Activated CD8-positive, alpha-beta T cell treated with anti-CD3 and anti-CD28 coated beads for 36 hours (primary cell): ENCODE results near the gene ARHGAP4. TPM values are rescaled to one million over a fixed set of nuclear protein-coding genes. Genes with fewer than 3 reads are reported as not detected.

Source experiments
- ATAC-seq: fragments of 200-7000 bp; cut with Tn5 transposase; one replicate; pipeline ENCODE4 v1.10.0; 2021; ENCODE audit warnings: mild to moderate bottlenecking, moderate library complexity
- CTCF ChIA-PET: fragments of 350-600 bp; sonication (Branson Sonifier 250); formaldehyde crosslinking; loops from one replicate; lab custom pipeline; 2021; ENCODE audit warnings: antibody characterized with exemption; lab: Charles Lee
- POLR2A ChIA-PET: fragments of 350-600 bp; sonication (Branson Sonifier 250); formaldehyde crosslinking; loops from one replicate; lab custom pipeline; 2021; ENCODE audit warnings: antibody characterized with exemption; lab: Charles Lee
- DNase-seq: peaks from one replicate; pipeline ENCODE4 v3.0.0-alpha.2; 2020
- H3K27ac Mint-ChIP-seq: one replicate; pipeline ENCODE4 v1.8.0; 2021; ENCODE audit warnings: mild to moderate bottlenecking, mixed read lengths
- H3K27me3 Mint-ChIP-seq: one replicate; pipeline ENCODE4 v1.8.0; 2021; ENCODE audit warnings: mixed read lengths
- H3K36me3 Mint-ChIP-seq: one replicate; pipeline ENCODE4 v1.8.0; 2021; ENCODE audit warnings: low read depth, mixed read lengths
- H3K4me1 Mint-ChIP-seq: one replicate; pipeline ENCODE4 v1.8.0; 2021; ENCODE audit warnings: low read depth, mixed read lengths
- H3K4me3 Mint-ChIP-seq: one replicate; pipeline ENCODE4 v1.8.0; 2021; ENCODE audit warnings: mild to moderate bottlenecking, moderate library complexity, mixed read lengths
- H3K9me3 Mint-ChIP-seq: one replicate; pipeline ENCODE4 v1.8.0; 2021; ENCODE audit warnings: mixed read lengths
- CTCF ChIP-seq: fragments of 200-600 bp; IDR thresholded peaks from one replicate; pipeline ENCODE4 v1.8.0; 2022; ENCODE audit warnings: antibody characterized with exemption, mild to moderate bottlenecking
- intact Hi-C: fragments of 100-400 bp; cut with micrococcal nuclease; formaldehyde crosslinking; loops from one replicate; pipeline ENCODE4 v1.10.0; 2022
- total RNA-seq, 2 experiments: library from RNA; stranded (reverse); gene quantifications; one replicate each; pipeline ENCODE4 v1.2.3, GENCODE V29; 2021

ARHGAP4 gene
- total RNA-seq, 2 experiments from 2014 or later, result 128 to 130 TPM

- peak overlapping the region; percentile 30 for H3K27ac Mint-ChIP-seq
- intact Hi-C loops, result no loop called here
- H3K4me3 Mint-ChIP-seq, result peak overlapping the region; percentile 88
- ATAC-seq, result no peak
- no peak for DNase-seq
- CTCF ChIA-PET, result interaction anchor here (1.5 kb wide), 1 partner anchor 14 kb away, joined by 4 read pairs; no protein-coding TSS in a partner anchor
- peaks cover 29% of the 10 kb centered on the region for H3K36me3 Mint-ChIP-seq
- POLR2A ChIA-PET, result interaction anchor here (0.8 to 8.0 kb wide), 2 partner anchors 15 to 31 kb away, joined by 3 to 52 read pairs; no protein-coding TSS in a partner anchor
- H3K9me3 Mint-ChIP-seq, result no peaks in the 10 kb centered on the region
- no peaks in the 10 kb centered on the region for H3K27me3 Mint-ChIP-seq
- H3K4me1 Mint-ChIP-seq, result peaks cover 29% of the 10 kb centered on the region
- no peak for TF ChIP-seq CTCF
These were observed 6.3 kb upstream of the ARHGAP4 start for GRCh38 chrX:153932220-153932915.

- peak overlapping the region; percentile 57 for H3K27ac Mint-ChIP-seq
- no peak for ATAC-seq
- H3K9me3 Mint-ChIP-seq, result no peaks in the 10 kb centered on the region
- DNase-seq, result no peak
- no peaks in the 10 kb centered on the region for H3K27me3 Mint-ChIP-seq
- H3K4me1 Mint-ChIP-seq, result peaks cover 29% of the 10 kb centered on the region
- CTCF ChIA-PET, result interaction anchor here (1.5 to 11.9 kb wide), 2 partner anchors 14 to 17 kb away, joined by 4 to 136 read pairs; partner anchors contain the start of gene RENBP
- H3K4me3 Mint-ChIP-seq, result no peak overlapping the region
- POLR2A ChIA-PET, result interaction anchor here (8.7 to 9.8 kb wide), 2 partner anchors 17 to 37 kb away, joined by 105 to 130 read pairs; partner anchors contain the start of genes HCFC1, RENBP and TMEM187
- H3K36me3 Mint-ChIP-seq, result peaks cover 32% of the 10 kb centered on the region
- intact Hi-C loops, result no loop called here
- no peak for TF ChIP-seq CTCF
These were observed 5.7 kb upstream of the ARHGAP4 start for GRCh38 chrX:153931748-153932147.

GRCh38 chrX:153931151-153931550 is 5.1 kb upstream of the ARHGAP4 start:
- Mint-ChIP-seq H3K27me3 (no peaks in the 10 kb centered on the region), H3K9me3 (no peaks in the 10 kb centered on the region), H3K27ac (peak overlapping the region; percentile 67), H3K36me3 (peaks cover 29% of the 10 kb centered on the region), H3K4me1 (peaks cover 26% of the 10 kb centered on the region), H3K4me3 (no peak overlapping the region)
- ATAC-seq (no peak), DNase-seq (no peak)
- intact Hi-C loops, result no loop called here
- POLR2A ChIA-PET, result interaction anchor here (0.6 to 9.8 kb wide), 3 partner anchors 10 to 38 kb away, joined by 3 to 130 read pairs (median 105); partner anchors contain the start of genes HCFC1, RENBP and TMEM187
- no peak for TF ChIP-seq CTCF
- CTCF ChIA-PET, result interaction anchor here (11.9 kb wide), 1 partner anchor 18 kb away, joined by 136 read pairs; the partner anchor contains the start of gene RENBP

GRCh38 chrX:153930011-153930910 is 4.2 kb upstream of the ARHGAP4 start:
- DNase-seq (no peak), ATAC-seq (no peak)
- intact Hi-C loops, result no loop called here
- ChIA-PET POLR2A (interaction anchor here (8.7 to 9.8 kb wide), 2 partner anchors 18 to 39 kb away, joined by 105 to 130 read pairs; partner anchors contain the start of genes HCFC1, RENBP and TMEM187), CTCF (interaction anchor here (11.9 kb wide), 1 partner anchor 19 kb away, joined by 136 read pairs; the partner anchor contains the start of gene RENBP)
- Mint-ChIP-seq H3K4me1 (peaks cover 22% of the 10 kb centered on the region), H3K4me3 (no peak overlapping the region), H3K36me3 (peaks cover 31% of the 10 kb centered on the region), H3K27me3 (no peaks in the 10 kb centered on the region), H3K9me3 (no peaks in the 10 kb centered on the region), H3K27ac (peak overlapping the region; percentile 67)
- TF ChIP-seq CTCF, result no peak
